K562 (cell line): Measurements from ENCODE around the gene SCYL1. TPM values are rescaled to one million over a fixed set of nuclear protein-coding genes. Genes with fewer than 3 reads are reported as not detected.

Source experiments
- CCNT2 ChIP-seq: IDR thresholded peaks from 2 replicates; pipeline ENCODE4 v1.6.1; 2011; ENCODE audit warnings: borderline replicate concordance, low read depth, mild to moderate bottlenecking, moderate library complexity, mixed read lengths, low read length; ENCODE audit not compliant: insufficient read length; ENCODE audit errors: extremely low read depth
- COPS2 ChIP-seq: fragments of 450-650 bp; conservative IDR thresholded peaks from 2 replicates; pipeline ENCODE4 v1.6.1; 2016; ENCODE audit warnings: mild to moderate bottlenecking, moderate library complexity
- CREB1 ChIP-seq, 2 experiments: sonication (generic) in 1 of 2; formaldehyde crosslinking in 1 of 2; IDR thresholded peaks; 2 replicates each; pipeline versions ENCODE4 v1.6.1 to v1.8.0; 2012 to 2022; ENCODE audit warnings: inconsistent platforms in 1 of 2, mild to moderate bottlenecking in 1 of 2, missing genetic modification reagents in 1 of 2, moderate library complexity in 1 of 2
- E2F1 ChIP-seq: sonication (generic); formaldehyde crosslinking; IDR thresholded peaks from 2 replicates; pipeline ENCODE4 v1.8.1; 2023; ENCODE audit warnings: mild to moderate bottlenecking, missing genetic modification reagents, moderate library complexity
- GTF3C2 ChIP-seq: IDR thresholded peaks from 3 replicates; pipeline ENCODE4 v1.6.1; 2011; ENCODE audit warnings: borderline replicate concordance, mild to moderate bottlenecking, moderate library complexity; ENCODE audit not compliant: insufficient read length; ENCODE audit errors: extremely low read depth
- KLF10 ChIP-seq: fragments of 250-450 bp; sonication (Bioruptor Pico); IDR thresholded peaks from 2 replicates; pipeline ENCODE4 v1.6.1; 2021; ENCODE audit warnings: matching md5 sums
- NFE2L1 ChIP-seq: fragments of 450-650 bp; IDR thresholded peaks from 2 replicates; pipeline ENCODE4 v1.6.1; 2016; ENCODE audit warnings: missing genetic modification characterization, low read depth, mild to moderate bottlenecking, missing compliant biosample characterization, moderate library complexity, borderline replicate concordance
- NRF1 ChIP-seq, 2 experiments: fragments of 450-650 bp; IDR thresholded peaks in 1 of 2; conservative IDR thresholded peaks in 1 of 2; 2 replicates each; pipeline ENCODE4 v1.6.1; 2014; ENCODE audit warnings: mild to moderate bottlenecking in 2 of 2
- PHF20 ChIP-seq: fragments of 450-650 bp; IDR thresholded peaks from 2 replicates; pipeline ENCODE4 v1.6.1; 2018; ENCODE audit not compliant: partially characterized antibody
- PRDM10 ChIP-seq: fragments of 450-650 bp; IDR thresholded peaks from 2 replicates; pipeline ENCODE4 v1.6.1; 2018; ENCODE audit not compliant: partially characterized antibody
- RBBP5 ChIP-seq: fragments of 200-600 bp; sonication (generic); IDR thresholded peaks from 2 replicates; pipeline ENCODE4 v1.6.1; 2012; ENCODE audit warnings: borderline replicate concordance, mild to moderate bottlenecking, low read length, control low read depth, inconsistent platforms; ENCODE audit not compliant: insufficient read depth, poor library complexity, severe bottlenecking
- RBM25 ChIP-seq: fragments of 200-400 bp; formaldehyde crosslinking; IDR thresholded peaks from 2 replicates; pipeline ENCODE4 v1.6.1; 2018; ENCODE audit warnings: low read length, low read depth, moderate library complexity; ENCODE audit not compliant: severe bottlenecking
- SP1 ChIP-seq: sonication (generic); formaldehyde crosslinking; IDR thresholded peaks from 2 replicates; pipeline ENCODE4 v1.8.1; 2022; ENCODE audit warnings: mild to moderate bottlenecking, missing genetic modification reagents
- VEZF1 ChIP-seq: fragments of 200-800 bp; sonication (Bioruptor generic); IDR thresholded peaks from 2 replicates; pipeline ENCODE4 v1.6.1; 2017; ENCODE audit warnings: missing genetic modification characterization, missing compliant biosample characterization
- XRCC3 ChIP-seq: fragments of 450-650 bp; IDR thresholded peaks from 2 replicates; pipeline ENCODE4 v1.6.1; 2017; ENCODE audit warnings: mild to moderate bottlenecking, moderate library complexity
- ZKSCAN3 ChIP-seq: fragments of 250-450 bp; sonication (Bioruptor Pico); IDR thresholded peaks from 2 replicates; pipeline ENCODE4 v1.4.0; 2020
- ZNF124 ChIP-seq: sonication (generic); formaldehyde crosslinking; IDR thresholded peaks from 2 replicates; pipeline ENCODE4 v1.8.1; 2022; ENCODE audit warnings: missing genetic modification reagents
- polyA plus RNA-seq, 8 experiments: library from polyadenylated mRNA; depleted of rRNA in 4 of 8; stranded (reverse) in 5 of 8; unstranded in 3 of 8; fragments of >200 nt; fragmentation: Nextera tagmentation in 2 of 8; fragmentation: Illumina TruSeq in 1 of 8; extraction: Ambion mirVana in 2 of 8; extraction: Trizol in 1 of 8; gene quantifications; 2 replicates each; pipeline versions ENCODE4 v1.2.1 to v1.2.3, GENCODE V29; 2011 to 2014; ENCODE audit warnings: inconsistent platforms in 1 of 8, missing spikeins in 1 of 8
- total RNA-seq, 7 experiments: library from RNA; depleted of rRNA in 6 of 7; stranded (reverse); fragments of >200 nt in 6 of 7; fragmentation: Illumina TruSeq in 2 of 7; extraction: Trizol in 2 of 7; gene quantifications; 2 replicates each; pipeline versions ENCODE4 v1.2.1 to v1.2.3, GENCODE V29; 2011 to 2021; ENCODE audit warnings: low replicate concordance in 1 of 7

The SCYL1 gene
- total and polyA plus RNA-seq, 9 of the 15 experiments (the other 6 are each of a cell fraction or from before 2014, with no cell fraction given) = 1.9 to 145 (median 57.6) TPM

- TF ChIP-seq PHF20 (peak; percentile 26), NFE2L1 (tag) (no peak), KLF10 (CRISPR knock-in tag) (no peak), ZKSCAN3 (CRISPR knock-in tag) (peak; percentile 75), CCNT2 (peak; percentile 60), RBM25 (no peak), NRF1 (conservative IDR thresholded peaks at IDR 0.05 in 1 of 2, IDR thresholded peaks at IDR 0.05 in 1 of 2) (peak; percentile 35 to 44; a peak in 3 of 4 replicates), COPS2 (no peak), VEZF1 (CRISPR knock-in tag) (peak; percentile 84), CREB1 (IDR thresholded peaks at IDR 0.05) (no peak), CREB1 (CRISPR knock-in tag; IDR thresholded peaks at IDR 0.05) (0 out of 2 replicates have a peak, but pooled peaks have one; percentile 36), SP1 (CRISPR knock-in tag) (peak; percentile 24; the same call in 1 of the 2 replicates), E2F1 (CRISPR knock-in tag) (0 out of 2 replicates have a peak, but pooled peaks have one; percentile 24), XRCC3 (no peak), ZNF124 (CRISPR knock-in tag) (no peak), PRDM10 (peak; percentile 80), GTF3C2 (no peak), RBBP5 (no peak)
Observed at GRCh38 chr11:65546217-65546958, 21.5 kb downstream of the SCYL1 start (continued).
